Testis (tissue), 2 donors: ENCODE data around the gene TBCD.

Experiments used
- POLR2A ChIP-seq: fragments of 450-650 bp; IDR thresholded peaks from one replicate; pipeline ENCODE4 v1.6.1; 2017; ENCODE audit warnings: antibody characterized with exemption, mild to moderate bottlenecking, moderate library complexity
- TF ChIP-seq, protein P1 (sequence below), 3 experiments: fragments of 450-650 bp in 2 of 3; fragments of 200-600 bp in 1 of 3; sonication (generic) in 1 of 3; IDR thresholded peaks; one replicate each; pipeline ENCODE4 v1.5.1; 2016 to 2019; ENCODE audit warnings: antibody characterized with exemption in 3 of 3, mild to moderate bottlenecking in 2 of 3, moderate library complexity in 1 of 3

DNA sequence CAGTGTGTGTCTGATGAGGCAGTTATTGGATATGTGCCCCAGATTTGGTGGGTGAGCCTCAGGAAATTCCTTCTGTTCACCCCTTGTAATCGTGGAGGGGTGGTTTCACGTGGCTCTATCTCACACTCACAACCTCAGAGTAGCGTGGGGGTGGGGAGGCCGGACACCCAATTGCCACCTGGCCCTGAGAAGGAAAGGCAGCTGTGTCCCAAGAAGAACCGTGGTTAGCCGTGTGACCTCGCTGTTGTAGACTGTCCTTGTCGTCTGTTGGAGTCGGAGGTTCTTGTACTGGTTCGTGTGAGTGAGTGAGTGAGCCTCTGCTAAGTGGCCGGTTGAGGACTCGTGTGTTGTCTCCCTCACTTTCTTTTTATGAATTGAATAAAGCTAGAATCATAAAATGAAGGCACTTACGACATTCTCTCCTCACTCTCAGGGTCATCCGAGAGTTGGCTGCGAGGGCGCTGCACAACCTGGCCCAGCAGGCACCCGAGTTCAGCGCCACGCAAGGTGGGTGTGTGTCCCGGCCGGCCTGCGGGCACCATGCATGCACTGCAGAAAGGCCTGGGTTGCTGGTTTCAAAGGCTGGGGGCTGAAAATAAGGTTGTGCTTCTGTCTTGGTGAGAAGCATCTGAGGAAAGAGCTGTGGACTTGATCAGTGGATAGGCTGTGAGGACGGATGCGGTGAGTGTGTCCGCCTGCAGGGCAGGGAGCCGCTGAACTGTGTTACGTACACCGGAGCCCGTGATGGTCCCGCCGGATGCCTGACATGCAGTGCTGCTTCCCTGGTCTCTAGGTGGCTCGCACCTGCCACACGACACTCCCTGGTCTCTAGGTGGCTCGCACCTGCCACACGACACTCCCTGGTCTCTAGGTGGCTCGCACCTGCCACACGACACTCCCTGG is 151.4 kb downstream of the TBCD start:
- TF ChIP-seq, protein P1, sequence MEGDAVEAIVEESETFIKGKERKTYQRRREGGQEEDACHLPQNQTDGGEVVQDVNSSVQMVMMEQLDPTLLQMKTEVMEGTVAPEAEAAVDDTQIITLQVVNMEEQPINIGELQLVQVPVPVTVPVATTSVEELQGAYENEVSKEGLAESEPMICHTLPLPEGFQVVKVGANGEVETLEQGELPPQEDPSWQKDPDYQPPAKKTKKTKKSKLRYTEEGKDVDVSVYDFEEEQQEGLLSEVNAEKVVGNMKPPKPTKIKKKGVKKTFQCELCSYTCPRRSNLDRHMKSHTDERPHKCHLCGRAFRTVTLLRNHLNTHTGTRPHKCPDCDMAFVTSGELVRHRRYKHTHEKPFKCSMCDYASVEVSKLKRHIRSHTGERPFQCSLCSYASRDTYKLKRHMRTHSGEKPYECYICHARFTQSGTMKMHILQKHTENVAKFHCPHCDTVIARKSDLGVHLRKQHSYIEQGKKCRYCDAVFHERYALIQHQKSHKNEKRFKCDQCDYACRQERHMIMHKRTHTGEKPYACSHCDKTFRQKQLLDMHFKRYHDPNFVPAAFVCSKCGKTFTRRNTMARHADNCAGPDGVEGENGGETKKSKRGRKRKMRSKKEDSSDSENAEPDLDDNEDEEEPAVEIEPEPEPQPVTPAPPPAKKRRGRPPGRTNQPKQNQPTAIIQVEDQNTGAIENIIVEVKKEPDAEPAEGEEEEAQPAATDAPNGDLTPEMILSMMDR (IDR thresholded peaks at IDR 0.05): no peak
- TF ChIP-seq POLR2A: no peak
